Left kidney (tissue), 2 donors: Measurements from ENCODE around the gene FBXO31. TPM values are rescaled to one million over a fixed set of nuclear protein-coding genes. Genes with fewer than 3 reads are reported as not detected.
A peak's percentile ranks its signal among the peaks of the same experiment; 100 is the strongest.

Source experiments
- DNase-seq: peaks from one replicate; pipeline ENCODE4 v3.0.0-alpha.2; 2013
- polyA plus RNA-seq: library from polyadenylated mRNA; unstranded; fragments of 120-200 nt; gene quantifications from one replicate; pipeline ENCODE4 v1.2.1, GENCODE V29; 2013; ENCODE audit not compliant: insufficient read length

FBXO31 gene
- polyA plus RNA-seq, 1 donor: 21.2 TPM

DNA sequence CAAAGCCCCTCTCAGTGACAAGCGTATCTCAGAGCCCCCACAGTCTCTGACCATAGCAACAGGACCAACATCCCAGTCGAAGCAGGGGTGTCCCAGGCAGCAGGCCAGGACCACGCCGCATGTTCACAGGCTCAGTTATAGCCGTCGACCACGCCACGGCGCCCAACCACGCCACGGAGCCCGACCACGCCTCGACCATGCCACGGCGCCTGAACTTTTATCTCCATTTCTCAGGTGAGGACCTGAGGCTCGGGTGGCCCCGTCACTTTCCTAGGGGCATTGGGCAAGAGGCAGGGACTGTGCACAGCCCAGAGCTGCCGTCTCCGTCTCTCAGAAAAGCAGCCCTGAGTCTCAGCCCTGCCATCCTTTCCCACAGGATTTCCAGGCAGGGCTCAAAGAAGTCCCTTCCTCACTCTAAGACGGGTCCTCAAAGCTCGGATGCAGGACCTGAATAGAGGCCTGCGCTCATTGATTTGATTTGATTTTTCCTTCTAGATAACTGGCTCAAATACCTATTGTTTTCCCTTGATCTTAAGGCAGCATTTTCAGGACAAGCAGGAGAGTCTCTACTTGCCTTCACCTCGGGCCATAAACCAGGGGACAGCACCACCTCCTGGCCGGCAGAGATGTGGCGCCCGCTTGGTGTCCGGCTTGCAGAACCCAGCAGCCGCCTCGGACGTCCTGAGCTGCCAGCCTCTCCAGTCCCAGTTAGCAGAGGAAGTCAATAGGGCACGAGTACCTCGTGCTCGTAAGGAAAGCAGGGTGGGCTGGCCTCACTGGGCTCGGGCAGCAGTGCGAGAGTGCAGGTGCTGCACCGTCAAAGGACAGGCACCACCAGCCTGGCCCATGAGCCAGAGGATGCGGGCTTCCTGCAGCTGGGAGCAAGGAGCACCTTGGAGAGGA lies 105.1 kb downstream of the FBXO31 start:
- peak; percentile 76 for DNase-seq

Other genes starting within 250 kb of the FBXO31 start
- 5.6 TPM for gene C16orf95, start 66.4 kb downstream of the FBXO31 start, polyA plus RNA-seq
- 66.4 TPM for gene MAP1LC3B, start 8.6 kb upstream of the FBXO31 start, polyA plus RNA-seq
- gene ZCCHC14, start 109.2 kb upstream of the FBXO31 start, polyA plus RNA-seq: 41.8 TPM
- gene JPH3, start 218.7 kb upstream of the FBXO31 start, polyA plus RNA-seq: 0.76 TPM